Measurements from ENCODE around the gene CYBRD1.
A peak's percentile ranks its signal among the peaks of the same experiment; 100 is the strongest.

Gene CYBRD1

DNA sequence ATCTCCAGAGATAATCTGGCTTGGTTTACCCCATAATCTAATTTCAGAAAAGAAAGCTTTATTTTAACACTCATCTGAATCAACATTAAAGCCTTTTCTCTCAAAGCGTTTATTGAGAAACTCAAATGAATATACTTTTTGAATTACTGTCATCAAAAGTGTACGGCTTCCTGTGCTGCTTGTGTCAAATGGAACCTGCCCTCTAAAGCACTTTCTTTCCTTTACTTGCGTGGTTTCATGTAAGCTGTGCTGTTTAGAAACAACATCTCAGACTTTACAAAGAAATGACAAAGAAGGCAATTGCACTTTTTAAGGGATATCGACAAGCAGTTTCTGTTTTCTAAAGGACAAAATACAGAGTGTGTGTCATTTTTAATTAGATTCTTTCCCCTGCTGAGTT is 35.1 kb downstream of the CYBRD1 start:
- no peak for DNase-seq

DNA sequence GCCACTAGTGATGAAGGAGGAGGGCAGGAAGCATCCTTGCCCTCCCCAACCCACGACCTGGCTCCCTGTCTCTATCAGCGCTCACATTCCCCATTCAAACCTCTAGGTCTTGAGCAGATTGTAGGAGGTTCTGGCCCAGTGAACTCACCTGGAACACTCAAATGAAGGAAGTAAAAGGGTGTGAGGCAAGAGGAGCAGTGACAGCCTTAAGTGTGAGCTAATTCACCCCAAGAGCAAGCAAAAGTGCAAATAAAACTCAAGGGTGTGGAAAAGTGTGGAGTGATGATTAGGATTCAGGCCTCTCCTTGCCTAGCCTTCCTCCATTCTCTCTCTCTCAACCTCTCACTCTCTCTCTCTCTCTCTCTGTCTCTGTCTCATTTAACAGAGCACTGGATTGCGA is 41.0 kb downstream of the CYBRD1 start:
- DNase-seq = no peak

DNA sequence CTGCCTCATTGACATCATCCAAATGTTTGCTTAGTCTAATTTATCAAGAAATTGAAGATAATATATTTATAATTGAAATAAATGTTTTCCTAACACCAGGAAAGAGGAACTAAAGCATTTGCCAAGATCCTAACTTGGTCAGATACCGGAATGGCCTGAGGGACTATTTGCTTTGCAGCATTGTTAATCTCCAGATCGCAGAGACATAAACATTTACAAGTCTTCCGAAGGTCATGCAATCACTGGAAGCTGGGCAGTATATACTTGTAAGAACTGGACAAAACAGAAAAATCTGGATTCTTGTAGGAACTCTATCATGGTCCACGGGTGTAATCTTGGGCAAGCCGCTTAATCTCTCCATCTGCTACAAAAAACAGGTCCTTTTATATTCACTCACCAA is 42.2 kb downstream of the CYBRD1 start:
- DNase-seq = no peak

DNA sequence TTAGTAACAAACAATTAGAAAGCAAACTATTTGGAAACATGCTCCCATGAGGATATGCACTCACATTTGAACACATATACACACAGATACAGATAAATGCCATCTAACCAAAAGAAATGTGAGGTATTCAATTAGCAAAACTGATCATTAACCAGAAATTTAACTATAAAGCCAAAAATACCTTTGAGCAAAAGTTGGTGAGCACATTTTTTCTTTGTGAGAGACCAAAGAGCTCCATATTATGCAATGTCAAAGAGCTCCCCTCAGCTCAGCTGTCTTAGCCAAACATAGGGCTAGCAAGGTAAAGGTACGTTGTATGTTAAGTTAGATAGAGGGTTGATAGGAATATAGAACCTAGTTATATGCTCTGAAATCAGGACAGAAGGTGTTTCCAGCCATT is 43.8 kb downstream of the CYBRD1 start:
- no peak for DNase-seq

DNA sequence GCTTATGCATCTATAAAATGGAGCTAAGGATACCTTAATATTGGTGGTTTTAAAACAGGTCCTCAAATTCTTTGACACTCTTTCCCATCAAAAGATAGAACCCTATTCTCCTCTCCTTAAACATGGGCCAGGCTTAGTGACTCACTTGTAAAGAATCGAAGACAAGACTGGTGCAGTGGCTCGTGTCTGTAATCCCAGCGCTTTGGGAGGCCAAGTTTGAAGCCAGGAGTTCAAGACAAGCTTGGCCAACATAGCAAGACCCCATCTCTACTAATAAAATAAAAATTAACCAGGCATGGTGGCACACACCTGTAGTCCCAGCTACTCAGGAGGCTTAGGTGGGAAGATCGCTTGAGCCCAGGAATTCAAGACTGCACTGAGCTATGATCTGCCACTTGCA is 44.5 kb downstream of the CYBRD1 start:
- no peak for DNase-seq

DNA sequence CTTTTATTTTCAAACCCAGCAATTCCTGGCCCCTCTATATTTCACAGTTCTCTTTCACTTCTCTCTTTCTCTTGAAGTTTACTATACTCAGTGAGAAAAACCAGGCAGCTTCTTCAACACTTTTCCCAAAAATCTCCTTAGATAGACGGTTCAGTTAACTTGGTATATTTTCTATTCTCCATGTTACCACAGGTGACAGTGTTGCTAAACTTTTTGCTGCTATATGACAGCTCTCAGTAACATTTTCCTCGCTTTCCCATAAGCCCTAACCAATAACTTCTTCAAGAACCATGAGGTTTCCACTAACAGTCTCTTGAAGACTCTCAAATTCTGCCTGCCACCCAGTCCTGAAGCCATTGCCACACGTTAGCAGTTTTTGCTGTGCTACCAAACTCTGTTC is 45.8 kb downstream of the CYBRD1 start:
- DNase-seq = no peak

DNA sequence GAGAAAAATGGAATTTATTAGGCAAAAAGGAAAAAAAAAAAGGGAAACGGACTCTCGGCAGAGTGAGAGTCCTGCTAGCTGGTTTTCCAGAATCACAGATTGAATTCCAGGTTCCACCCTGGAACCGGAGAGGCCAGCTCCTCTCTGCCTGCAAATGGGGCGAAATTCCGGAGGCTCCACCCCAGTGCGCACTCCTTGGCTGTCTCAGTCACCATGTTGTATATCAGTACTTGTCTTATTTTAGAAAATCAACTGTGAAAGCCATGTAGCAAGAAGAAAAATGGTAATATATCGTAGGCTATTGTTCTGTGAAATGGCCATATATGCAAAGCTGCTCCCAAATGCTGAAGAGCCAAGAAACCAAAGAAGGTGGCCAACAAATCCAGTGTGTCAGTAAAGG is 49.4 kb downstream of the CYBRD1 start:
- no peak for DNase-seq

DNA sequence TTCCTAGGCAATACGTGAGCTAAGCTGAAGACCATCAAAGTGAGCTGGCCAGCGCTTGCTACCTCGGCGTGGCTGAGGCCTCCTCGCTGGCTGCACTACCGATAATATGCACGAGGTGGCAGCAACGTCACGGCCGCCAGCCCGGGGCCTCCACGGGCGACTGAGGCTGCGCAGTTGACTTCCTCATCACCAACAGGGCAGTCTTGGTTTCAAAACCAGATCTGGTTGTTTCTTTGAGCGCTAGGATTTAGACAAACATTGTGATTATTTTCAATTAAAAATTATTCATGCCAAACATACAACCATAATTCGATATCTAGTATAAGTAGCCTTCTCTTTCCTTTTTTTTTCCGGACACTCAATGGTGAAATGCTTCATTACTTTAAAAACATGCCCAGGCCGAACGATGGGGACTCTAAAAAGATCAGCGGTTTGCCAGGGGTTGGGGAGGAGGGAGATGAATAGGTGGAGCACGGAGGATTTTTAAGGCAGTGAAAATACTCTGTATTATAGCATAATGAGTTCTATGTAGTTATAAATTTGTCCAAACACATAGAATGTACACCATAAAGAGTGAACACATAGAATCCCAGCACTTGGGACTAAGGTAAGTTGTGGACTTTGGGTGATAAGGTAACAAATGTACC is 52.0 kb downstream of the CYBRD1 start:
- DNase-seq = peak; percentile 59 to 79

DNA sequence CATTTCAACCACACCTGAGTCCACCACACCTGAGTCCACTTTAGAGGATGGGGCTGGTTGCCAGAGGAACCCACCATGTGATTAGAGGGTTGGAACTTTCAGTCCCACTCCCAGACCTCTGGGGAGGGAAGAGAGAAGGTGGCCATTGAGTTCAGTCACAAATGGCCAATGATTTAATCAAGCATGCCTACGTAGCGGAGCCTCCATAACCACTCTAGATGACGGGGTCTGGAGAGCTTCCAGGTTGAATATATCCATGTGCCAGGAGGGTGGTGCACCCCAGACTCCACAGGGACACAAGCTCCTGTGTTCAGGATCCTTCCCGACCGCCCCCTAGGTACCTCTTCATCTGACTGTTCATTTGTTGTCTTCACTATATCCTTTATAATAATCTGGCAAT is 53.3 kb downstream of the CYBRD1 start:
- no peak for DNase-seq

DNA sequence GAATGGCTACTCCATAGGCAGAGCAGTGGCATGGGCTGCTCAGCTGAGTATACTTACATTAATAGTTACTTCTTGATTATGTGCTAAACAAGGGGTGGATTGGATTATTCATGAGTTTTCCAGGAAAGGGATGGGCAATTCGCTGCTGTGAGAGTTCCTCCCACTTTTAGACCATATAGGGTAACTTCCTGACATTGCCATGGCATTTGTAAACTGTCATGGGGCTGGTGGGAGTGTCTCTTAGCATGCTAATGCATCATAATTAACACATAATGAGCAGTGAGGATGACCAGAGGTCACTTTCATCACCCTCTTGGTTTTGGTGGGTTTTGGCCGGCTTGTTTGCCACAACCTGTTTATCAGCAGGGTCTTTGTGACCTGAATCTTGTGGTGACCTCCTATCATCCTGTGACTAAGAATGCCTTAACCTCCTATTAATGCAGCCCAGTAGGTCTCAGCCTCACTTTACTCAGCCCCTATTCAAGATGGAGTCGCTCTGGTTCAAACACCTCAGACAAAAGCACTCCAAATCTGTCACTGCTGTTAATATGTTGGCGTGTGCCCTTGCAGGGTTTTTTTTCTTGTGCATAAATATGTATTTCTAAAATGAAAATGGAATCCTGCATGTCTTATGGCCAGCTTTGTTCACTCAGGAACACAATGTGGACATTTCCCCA is 56.0 kb downstream of the CYBRD1 start:
- DNase-seq = no peak

DNA sequence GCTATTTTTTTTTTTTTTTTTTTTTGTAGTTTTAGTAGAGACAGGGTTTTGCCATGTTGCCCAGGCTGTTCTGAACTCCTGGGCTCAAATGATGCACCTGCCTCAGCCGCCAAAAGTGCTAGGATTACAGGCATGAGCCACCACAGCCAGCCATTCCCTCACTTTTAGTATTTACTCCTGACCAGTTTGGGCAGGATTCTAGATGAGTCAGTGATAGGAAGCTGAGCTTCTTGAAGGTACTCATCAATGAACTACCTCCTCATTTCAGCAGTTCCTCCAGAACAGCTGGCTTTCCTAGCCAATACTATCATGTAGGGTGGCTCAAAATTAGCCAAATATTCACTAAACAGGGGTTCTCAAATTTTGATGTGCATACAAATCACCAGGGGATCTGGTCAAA is 57.2 kb downstream of the CYBRD1 start:
- no peak for DNase-seq

DNA sequence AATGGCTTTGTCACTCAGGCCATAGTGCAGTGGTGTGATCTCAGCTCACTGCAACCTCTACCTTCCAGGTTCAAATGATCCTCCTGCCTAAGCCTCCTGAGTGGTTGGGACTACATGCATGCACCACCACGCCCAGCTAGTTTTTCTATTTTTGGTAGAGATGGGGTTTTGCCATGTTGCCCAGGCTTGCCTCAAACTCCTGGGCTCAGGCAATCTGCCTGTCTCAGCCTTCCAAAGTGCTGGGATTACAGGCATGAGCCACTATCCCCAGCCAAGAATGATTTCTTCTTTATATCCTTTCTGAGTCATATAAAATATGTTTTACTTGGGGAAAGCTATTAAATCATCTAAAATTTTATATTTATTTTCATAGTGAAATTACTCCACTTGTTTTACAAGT is 61.3 kb downstream of the CYBRD1 start:
- DNase-seq = no peak

DNA sequence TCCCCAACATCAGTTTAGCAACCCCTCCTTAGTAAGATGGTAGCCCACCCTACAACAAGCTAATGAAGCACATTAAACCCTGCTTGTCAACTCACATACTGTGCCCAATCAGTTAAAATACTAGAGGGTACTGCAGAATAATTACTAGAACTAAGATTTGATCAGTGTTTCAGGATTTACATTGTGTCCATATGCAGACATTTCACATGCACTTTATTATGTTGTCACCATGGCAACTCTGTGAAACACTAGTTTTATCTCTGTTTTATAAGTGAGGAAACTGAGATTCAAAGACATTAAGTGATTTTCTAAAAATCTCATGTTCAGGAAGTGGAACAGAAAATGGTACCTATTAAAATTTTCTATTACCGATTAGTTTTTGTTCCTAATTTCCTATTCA is 61.7 kb downstream of the CYBRD1 start:
- no peak for DNase-seq

DNA sequence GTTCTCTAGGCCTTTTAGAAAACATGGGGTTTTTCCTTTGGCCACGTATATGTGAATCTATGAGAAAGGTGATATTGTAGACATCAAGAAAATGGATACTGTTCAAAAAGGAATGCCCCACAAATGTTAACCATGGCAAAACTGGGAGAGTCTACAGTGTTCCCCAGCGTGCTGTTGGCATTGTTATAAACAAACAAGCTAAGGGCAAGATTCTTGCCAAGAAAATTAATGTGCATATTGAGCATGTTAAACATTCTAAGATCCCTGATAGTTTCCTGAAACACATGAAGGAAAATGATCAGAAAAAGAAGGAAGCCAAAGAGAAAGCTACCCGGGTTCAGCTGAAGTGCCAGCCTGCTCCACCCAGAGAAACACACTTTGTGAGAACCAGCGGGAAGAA is 64.9 kb downstream of the CYBRD1 start:
- no peak for DNase-seq

DNA sequence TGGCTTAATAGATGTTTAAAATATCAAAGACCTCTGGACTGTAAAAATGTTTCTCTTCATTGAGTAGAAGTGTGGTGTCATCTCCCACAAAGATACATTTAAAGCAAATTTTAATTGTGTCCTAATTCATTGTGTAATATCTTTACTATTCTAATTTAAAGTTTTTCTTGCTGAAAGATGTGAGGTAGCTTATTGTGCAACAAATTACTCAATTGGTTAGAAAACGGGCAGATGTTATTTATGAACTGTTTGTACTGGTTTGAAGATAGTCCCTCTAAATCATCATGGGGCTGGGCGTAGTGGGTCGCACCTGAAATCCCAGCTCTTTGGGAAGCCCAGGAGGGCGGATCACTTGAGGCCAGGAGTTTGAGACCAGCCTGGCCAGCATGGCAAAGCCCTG is 65.3 kb downstream of the CYBRD1 start:
- no peak for DNase-seq

DNA sequence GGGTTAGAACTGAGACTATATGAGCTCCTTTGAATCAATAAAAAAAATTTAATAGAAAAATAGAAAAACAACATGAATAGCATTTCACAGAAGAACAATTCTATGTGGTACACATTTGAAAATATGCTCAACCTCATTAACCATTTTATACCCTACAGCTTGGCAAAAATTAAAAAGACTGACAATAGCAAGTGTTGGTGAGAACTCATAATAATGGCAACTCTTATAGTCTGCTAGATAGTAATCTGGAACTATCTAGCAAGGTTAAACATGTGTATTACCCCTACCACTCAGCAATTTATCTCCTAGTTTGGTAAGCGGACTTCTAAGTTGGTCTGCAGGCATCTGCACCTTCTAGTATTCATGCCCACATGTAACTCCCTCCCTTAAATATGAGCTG is 67.8 kb downstream of the CYBRD1 start:
- DNase-seq = no peak

DNA sequence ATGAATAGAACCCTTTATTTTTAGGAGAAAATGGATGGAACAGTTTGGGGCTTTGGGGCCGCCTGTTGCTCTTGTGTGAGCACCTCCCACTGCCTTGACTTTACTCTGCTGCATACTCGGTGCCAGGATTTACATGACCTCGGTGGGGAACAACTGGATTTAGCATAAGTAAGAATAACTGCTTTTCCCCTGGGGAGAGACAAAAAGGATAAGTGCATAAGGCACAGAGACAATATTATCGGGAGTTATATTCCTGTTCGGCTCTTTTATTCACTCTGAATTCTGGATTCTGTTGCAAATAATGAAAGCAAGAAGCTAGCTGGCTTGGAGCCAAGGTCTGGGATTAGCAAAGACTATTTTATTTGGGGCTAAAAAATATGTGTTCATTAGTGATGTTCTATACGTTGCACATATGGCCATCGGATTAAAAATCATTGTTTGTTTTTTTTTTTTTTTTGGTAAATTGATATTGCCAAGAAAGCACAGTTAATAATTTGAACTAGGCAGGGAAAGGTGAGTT is 69.8 kb downstream of the CYBRD1 start:
- peak in 1 of 2 experiments; percentile 9 for DNase-seq

DNA sequence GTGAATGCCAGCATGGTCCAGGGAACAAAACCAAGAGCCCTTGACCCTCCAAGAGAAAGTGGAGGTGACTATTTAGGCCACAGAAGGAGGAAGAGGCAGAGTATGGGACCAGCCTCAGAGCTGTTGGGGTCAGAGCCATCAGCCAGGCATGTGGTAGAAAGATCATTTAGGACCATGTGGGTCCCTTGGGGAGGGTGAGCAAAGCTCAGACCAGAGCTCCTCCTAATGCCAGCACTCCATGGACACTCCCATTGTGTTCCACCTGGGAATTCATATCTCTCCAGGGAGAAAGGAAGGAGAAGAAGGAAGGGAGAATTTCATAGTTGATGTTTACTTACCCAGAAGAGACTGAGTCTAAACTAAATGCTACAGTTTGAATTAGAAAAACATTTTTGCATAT is 73.2 kb downstream of the CYBRD1 start:
- DNase-seq = no peak

DNA sequence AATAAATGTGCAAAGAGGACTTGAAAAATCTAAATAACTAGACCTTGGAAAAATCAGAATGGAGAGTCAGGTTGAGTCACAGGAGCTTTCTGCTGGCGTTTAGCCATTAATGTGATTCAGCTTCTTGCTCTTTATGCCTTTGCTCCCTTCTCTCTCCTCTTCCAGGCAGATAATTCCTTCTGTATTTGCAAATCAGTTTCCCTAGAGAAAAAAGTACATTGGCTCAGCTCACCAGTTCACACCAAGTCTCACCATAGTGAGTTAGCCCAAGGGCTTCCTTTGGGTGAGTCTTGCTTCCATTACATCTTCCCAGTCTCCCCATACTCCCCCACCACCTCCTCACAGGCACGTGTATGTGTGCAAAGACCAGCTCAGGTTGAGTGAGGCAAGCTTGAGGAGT is 73.6 kb downstream of the CYBRD1 start:
- no peak for DNase-seq

DNA sequence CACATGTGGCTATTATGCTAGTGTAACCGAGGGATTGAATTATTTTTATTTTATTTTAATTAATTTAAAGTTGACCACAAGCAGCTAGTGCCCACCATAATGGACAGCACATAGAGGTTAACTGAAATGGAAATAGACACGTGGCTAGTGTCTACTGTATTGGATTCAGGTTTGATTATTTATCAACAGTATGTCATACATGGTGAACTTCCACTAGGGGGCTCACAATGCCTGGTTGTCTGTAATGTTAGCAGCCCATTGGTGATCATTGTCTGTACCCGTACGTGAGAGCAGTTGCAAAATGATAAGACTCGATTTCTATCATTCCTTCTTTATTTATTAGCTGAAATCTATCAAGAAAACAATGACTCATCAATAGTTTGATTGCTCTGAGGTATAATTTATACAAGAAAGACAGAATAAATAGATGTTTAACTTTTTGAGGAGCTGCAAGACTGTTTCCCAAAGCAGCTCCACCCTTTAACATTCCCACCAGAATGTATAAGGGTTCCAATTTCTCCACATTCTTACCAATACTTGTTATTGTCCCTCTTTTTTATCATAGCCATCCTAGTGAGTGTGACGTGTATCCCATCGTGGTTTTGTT is 76.5 kb downstream of the CYBRD1 start:
- peak; percentile 82 to 84 for DNase-seq

DNA sequence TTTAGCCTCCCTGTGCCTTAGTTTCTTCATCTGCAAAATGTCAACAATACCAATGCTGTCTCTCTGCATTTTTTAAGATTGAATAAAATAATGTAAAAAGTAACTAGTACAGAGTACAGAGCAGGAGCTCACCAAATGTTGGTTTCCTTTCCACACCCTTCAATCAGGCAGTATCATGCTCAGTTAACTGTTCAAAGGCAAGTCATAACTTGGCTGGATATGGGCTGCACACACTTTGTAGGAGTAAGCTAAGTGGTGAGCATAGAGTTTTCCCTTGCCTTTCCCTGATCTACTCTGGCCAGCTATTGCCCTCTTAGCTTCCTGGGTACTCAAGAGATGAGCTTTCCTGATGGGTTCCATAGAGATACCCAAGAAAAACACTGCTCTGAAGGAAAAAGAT is 77.9 kb downstream of the CYBRD1 start:
- DNase-seq = no peak

DNA sequence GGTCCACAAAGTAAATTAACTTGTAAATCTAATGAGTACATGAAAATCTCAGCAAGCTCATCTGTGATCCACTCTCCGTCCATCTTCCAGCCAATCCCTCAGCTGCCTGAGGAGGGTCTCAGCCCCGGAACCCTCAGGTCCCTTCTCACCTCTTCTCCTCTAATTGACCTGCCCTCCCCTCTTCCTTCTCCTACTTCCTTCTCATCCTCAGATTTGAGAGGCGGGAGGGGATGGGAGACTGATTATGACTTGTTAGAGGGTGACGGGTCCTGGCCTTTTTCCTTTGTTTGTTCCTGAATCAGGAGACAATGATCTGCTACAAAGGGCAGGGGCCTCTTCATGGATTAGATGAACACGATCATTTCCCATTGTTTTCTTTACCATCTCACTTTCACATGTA is 80.1 kb downstream of the CYBRD1 start:
- DNase-seq = no peak
